ENCODE results near the gene CIITA.

DNA sequence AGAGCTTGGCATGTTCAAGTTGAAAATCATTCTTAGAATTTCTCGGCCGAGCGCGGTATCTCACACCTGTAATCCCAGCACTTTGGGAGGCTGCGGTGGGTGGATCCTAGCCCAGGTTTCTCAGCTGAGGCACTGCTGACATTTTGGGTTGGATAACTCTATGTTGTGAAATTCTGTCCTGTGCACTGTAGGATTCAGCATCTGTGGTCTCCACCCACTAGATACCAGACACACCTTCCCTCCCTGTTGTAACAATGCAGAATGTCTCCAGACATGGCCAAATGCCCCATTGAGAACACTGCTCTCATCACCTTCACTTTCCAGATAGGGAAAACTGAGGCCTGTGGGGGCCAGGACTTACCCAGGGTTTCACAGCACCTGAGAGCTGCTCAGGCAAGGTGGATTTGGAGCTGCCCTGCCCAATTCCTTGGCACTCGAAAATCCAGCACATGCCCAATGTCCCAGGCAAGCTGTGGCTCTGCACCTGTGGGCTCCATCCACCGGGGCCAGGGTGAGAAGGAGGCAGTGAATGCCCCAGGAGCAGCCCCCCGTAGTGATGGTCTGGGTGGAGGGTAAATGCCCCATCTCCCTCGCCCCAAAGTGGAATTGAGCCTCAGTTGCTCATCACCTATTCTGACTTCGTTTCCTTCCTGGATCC lies 38.3 kb upstream of the CIITA start:
- no peak for TF ChIP-seq RAD51 (IDR thresholded peaks at IDR 0.05; ENCODE audit: borderline replicate concordance, low read depth)
- TF ChIP-seq FOXK2 (conservative IDR thresholded peaks at IDR 0.05 in 1 of 2, IDR thresholded peaks at IDR 0.05 in 1 of 2; ENCODE audit: low read depth in 2 of 2) = no peak
- no peak for TF ChIP-seq CTCF (IDR thresholded peaks at IDR 0.05 in 2 of 3, conservative IDR thresholded peaks at IDR 0.05 in 1 of 3; ENCODE audit: insufficient read depth in 2 of 3, low read depth in 1 of 3, low read length in 3 of 3)
- no peak for TF ChIP-seq CHD1 (IDR thresholded peaks at IDR 0.05; ENCODE audit: low read length)
- no peak for TF ChIP-seq NCOR1 (IDR thresholded peaks at IDR 0.05)
- TF ChIP-seq, protein P1, sequence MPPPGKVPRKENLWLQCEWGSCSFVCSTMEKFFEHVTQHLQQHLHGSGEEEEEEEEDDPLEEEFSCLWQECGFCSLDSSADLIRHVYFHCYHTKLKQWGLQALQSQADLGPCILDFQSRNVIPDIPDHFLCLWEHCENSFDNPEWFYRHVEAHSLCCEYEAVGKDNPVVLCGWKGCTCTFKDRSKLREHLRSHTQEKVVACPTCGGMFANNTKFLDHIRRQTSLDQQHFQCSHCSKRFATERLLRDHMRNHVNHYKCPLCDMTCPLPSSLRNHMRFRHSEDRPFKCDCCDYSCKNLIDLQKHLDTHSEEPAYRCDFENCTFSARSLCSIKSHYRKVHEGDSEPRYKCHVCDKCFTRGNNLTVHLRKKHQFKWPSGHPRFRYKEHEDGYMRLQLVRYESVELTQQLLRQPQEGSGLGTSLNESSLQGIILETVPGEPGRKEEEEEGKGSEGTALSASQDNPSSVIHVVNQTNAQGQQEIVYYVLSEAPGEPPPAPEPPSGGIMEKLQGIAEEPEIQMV (tag; conservative IDR thresholded peaks at IDR 0.05; ENCODE audit: low read depth) = no peak
- TF ChIP-seq GABPA (tag; conservative IDR thresholded peaks at IDR 0.05; ENCODE audit: low read depth) = no peak
- TF ChIP-seq, protein P2, sequence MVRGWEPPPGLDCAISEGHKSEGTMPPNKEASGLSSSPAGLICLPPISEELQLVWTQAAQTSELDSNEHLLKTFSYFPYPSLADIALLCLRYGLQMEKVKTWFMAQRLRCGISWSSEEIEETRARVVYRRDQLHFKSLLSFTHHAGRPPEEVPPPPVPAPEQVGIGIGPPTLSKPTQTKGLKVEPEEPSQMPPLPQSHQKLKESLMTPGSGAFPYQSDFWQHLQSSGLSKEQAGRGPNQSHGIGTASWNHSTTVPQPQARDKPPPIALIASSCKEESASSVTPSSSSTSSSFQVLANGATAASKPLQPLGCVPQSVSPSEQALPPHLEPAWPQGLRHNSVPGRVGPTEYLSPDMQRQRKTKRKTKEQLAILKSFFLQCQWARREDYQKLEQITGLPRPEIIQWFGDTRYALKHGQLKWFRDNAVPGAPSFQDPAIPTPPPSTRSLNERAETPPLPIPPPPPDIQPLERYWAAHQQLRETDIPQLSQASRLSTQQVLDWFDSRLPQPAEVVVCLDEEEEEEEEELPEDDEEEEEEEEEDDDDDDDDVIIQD (CRISPR knock-in tag; IDR thresholded peaks at IDR 0.05) = no peak
- TF ChIP-seq, protein P3, sequence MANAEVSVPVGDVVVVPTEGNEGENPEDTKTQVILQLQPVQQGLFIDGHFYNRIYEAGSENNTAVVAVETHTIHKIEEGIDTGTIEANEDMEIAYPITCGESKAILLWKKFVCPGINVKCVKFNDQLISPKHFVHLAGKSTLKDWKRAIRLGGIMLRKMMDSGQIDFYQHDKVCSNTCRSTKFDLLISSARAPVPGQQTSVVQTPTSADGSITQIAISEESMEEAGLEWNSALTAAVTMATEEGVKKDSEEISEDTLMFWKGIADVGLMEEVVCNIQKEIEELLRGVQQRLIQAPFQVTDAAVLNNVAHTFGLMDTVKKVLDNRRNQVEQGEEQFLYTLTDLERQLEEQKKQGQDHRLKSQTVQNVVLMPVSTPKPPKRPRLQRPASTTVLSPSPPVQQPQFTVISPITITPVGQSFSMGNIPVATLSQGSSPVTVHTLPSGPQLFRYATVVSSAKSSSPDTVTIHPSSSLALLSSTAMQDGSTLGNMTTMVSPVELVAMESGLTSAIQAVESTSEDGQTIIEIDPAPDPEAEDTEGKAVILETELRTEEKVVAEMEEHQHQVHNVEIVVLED (CRISPR knock-in tag; IDR thresholded peaks at IDR 0.05) = no peak
- no peak for TF ChIP-seq ZEB2 (IDR thresholded peaks at IDR 0.05)
- TF ChIP-seq ZFX (CRISPR knock-in tag; IDR thresholded peaks at IDR 0.05) = no peak
- TF ChIP-seq EHMT2 (IDR thresholded peaks at IDR 0.05) = no peak
- no peak for TF ChIP-seq RNF219 (CRISPR knock-in tag; IDR thresholded peaks at IDR 0.05)
- no peak for TF ChIP-seq TSHZ1 (CRISPR knock-in tag; IDR thresholded peaks at IDR 0.05)
